Fibroblast of pulmonary artery (primary cell): ENCODE measurements around the gene CDH5.

Experiments
- DNase-seq: peaks from one replicate; pipeline ENCODE4 v3.0.0-alpha.2; 2010; ENCODE audit warnings: low read depth
- H3K4me3 ChIP-seq: replicated peaks from 2 replicates; pipeline ENCODE4 v1.5.1; 2011; ENCODE audit warnings: low read depth, mild to moderate bottlenecking, control low read depth, low read length, moderate library complexity
- TF ChIP-seq, protein P1 (sequence below): IDR thresholded peaks from 2 replicates; pipeline ENCODE4 v1.5.1; 2011; ENCODE audit warnings: mild to moderate bottlenecking, control low read depth, low read length, inconsistent platforms; ENCODE audit errors: missing control alignments

The CDH5 gene

DNA sequence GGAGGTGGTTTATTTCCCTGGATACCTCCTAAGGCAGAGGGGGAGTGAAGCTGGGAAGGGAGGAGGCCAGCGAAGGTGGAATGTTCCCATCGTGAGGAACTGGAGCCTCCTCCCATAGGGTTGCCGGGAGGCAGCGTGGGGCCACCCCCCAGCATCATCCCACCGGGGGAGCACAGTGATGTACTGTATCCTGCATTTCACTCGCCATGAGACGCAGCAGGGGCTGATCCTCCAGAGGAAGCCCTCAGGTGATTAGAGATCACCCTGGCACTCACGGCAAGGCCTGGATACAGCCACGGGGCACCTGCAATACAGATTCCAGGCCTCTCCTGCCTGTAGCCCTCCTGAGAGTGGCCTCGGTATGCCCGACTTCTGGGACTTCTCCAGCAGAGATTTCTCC is 35.1 kb downstream of the CDH5 start:
- no peak overlapping the region for H3K4me3 ChIP-seq

DNA sequence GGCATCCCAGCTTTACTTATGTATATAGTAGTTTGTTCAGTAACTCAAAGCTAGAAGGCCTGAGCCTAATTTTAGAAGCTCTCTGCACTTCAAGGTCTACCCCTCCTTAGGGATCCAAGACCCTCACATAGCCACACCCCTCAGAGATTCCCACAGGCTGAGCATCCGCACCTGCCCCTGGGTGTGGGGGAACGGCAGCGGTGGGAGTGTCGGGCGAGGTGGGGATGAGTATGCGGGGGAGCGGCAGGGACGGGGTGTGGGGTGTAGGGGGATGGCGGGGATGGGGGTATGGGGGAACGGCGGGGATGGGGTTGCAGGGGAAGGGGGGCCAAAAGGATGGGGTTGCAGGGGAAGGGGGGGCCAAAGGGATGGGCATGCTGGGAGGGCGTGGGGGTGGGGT is 35.7 kb downstream of the CDH5 start:
- TF ChIP-seq, protein P1, sequence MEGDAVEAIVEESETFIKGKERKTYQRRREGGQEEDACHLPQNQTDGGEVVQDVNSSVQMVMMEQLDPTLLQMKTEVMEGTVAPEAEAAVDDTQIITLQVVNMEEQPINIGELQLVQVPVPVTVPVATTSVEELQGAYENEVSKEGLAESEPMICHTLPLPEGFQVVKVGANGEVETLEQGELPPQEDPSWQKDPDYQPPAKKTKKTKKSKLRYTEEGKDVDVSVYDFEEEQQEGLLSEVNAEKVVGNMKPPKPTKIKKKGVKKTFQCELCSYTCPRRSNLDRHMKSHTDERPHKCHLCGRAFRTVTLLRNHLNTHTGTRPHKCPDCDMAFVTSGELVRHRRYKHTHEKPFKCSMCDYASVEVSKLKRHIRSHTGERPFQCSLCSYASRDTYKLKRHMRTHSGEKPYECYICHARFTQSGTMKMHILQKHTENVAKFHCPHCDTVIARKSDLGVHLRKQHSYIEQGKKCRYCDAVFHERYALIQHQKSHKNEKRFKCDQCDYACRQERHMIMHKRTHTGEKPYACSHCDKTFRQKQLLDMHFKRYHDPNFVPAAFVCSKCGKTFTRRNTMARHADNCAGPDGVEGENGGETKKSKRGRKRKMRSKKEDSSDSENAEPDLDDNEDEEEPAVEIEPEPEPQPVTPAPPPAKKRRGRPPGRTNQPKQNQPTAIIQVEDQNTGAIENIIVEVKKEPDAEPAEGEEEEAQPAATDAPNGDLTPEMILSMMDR, result no peak
- no peak overlapping the region for H3K4me3 ChIP-seq
- DNase-seq, result no peak

More for the DNA sequence above, 35.1 kb downstream of the CDH5 start:
- TF ChIP-seq, protein P1, result no peak
- no peak for DNase-seq

DNA sequence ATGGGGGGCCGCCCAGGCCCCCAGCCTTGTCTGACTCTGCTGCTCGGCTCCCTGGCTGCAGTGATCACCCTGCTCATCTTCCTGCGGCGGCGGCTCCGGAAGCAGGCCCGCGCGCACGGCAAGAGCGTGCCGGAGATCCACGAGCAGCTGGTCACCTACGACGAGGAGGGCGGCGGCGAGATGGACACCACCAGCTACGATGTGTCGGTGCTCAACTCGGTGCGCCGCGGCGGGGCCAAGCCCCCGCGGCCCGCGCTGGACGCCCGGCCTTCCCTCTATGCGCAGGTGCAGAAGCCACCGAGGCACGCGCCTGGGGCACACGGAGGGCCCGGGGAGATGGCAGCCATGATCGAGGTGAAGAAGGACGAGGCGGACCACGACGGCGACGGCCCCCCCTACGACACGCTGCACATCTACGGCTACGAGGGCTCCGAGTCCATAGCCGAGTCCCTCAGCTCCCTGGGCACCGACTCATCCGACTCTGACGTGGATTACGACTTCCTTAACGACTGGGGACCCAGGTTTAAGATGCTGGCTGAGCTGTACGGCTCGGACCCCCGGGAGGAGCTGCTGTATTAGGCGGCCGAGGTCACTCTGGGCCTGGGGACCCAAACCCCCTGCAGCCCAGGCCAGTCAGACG is 36.2 kb downstream of the CDH5 start:
- H3K4me3 ChIP-seq, result no peak overlapping the region
- TF ChIP-seq, protein P1, result no peak
- DNase-seq, result no peak

DNA sequence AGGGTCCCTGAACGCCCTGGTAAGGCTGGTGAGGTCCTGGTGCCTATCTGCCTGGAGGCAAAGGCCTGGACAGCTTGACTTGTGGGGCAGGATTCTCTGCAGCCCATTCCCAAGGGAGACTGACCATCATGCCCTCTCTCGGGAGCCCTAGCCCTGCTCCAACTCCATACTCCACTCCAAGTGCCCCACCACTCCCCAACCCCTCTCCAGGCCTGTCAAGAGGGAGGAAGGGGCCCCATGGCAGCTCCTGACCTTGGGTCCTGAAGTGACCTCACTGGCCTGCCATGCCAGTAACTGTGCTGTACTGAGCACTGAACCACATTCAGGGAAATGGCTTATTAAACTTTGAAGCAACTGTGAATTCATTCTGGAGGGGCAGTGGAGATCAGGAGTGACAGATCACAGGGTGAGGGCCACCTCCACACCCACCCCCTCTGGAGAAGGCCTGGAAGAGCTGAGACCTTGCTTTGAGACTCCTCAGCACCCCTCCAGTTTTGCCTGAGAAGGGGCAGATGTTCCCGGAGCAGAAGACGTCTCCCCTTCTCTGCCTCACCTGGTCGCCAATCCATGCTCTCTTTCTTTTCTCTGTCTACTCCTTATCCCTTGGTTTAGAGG is 37.1 kb downstream of the CDH5 start:
- TF ChIP-seq, protein P1, result no peak

DNA sequence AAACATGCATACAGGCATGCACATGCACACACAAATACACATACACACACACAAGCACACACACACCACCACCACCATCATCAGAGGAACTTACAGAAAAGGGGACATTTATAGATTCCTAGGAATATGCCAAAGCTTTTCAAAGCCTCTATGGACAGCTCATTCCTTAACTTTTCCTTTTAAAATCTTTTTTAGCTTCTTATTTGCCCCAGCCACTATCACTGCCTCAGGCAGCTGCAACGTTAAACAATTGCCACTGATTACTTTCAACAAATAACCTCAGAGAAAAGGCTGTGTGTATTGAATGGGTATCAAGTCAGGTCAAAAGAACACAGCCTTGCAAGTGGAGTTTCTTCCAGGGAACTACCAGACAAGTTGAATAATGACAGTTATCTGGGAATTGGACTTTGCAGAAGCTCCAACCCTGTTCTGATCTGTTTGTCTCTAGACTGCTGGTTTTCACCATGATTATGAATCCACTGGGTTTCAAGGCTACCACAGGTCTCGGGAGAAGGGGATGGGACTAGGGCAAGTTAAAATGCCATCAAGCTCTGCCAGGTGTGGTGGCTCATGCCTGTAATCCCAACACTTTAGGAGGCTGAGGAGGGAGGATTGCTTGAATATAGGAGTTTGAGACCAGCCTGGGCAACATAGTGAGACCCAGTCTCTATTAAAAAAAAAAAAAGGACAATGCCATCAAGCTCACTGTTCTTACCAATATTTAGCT is 38.7 kb downstream of the CDH5 start:
- no peak for DNase-seq
- no peak overlapping the region for H3K4me3 ChIP-seq
- TF ChIP-seq, protein P1, result no peak

More for the DNA sequence above, 37.1 kb downstream of the CDH5 start:
- no peak for DNase-seq
- H3K4me3 ChIP-seq, result no peak overlapping the region

DNA sequence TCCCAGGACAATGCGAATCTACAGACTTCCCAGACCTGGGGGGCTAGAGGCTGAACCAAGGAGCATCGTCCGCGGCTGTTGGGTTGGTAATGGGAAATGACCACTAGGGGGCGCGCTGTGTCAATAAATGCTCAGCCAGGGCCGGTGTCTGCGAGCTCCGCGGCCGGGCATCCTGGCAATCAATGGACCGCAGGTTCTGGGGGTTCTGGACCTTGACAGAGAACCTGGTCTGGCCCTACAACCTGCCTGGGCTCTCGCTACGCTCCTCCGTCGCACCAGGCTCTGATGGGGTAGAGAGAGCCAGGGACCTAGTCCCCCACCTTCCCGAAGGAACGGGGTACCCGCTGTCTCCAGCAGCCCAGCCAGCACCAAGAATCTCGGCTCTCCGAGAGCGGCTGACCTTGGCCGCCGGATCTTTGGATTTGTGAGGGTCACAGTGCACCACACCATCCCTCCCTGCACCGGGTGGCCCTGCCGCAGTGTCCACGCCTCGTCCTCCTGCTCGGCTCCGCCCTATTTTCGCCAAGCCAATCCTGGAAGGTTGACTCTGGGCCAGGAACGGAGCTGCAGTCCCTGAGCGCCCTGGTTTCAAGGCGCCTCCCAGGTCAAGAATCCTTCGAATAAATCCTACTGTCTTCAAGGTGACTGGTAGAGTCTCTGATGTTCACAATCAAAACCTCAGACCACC is 40.2 kb downstream of the CDH5 start:
- peak overlapping the region; percentile 65 for H3K4me3 ChIP-seq
- TF ChIP-seq, protein P1, result peak; percentile 70
- DNase-seq, result peak; percentile 74
